ENCODE results near the gene AGAP1. TPM values are rescaled to one million over a fixed set of nuclear protein-coding genes. Genes with fewer than 3 reads are reported as not detected.

AGAP1 gene
- total RNA-seq, 2 donors from 2014 or later: 32.8 to 34.7 TPM

DNA sequence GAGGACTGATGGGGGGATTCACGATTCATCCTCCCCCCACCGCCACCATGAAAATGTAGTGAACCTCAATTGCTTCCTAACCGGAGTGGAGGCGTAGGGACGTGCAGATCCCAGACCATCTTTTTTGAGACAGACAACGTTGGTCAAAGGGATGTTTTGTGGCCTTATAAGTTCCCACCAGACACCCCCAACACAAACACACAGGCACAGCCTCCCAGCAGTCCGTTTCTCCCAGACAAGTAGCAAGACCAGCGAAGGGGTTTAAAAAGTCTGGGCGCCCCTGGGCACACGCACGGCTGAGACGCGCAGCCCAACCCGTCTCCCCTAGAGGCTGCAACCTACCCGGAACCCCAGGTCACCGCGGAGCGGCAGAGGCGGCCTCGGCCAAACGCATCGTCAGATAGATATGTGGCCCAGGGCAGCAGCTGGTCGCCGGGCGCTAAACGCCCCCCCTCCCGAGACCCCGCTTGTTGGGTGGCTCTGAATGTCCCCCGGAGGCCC is 673.0 kb downstream of the AGAP1 start:
- no peaks in the 10 kb centered on the region for H3K36me3 Mint-ChIP-seq (ENCODE audit: low read depth)
- Histone ChIP-seq H3K27me3 (ENCODE audit: control insufficient read depth, insufficient read depth, low read length, poor library complexity, severe bottlenecking) (peaks cover 100% of the 10 kb centered on the region), H3K27ac (ENCODE audit: low read depth, low read length) (peak overlapping the region; percentile 38), H3K4me3 (ENCODE audit: low read length) (peak overlapping the region; percentile 60), H3K9ac (ENCODE audit: extremely low read depth, low read length, poor library complexity, severe bottlenecking) (no peak overlapping the region), H3K9me3 (ENCODE audit: control insufficient read depth, low read length) (no peaks in the 10 kb centered on the region), H3K36me3 (ENCODE audit: control insufficient read depth, insufficient read depth, low read length) (no peaks in the 10 kb centered on the region), H3K4me1 (ENCODE audit: control insufficient read depth, insufficient read depth, low read length) (peaks cover 4% of the 10 kb centered on the region)
- no peak overlapping the region for H3K27ac Mint-ChIP-seq
- TF ChIP-seq, protein P1, sequence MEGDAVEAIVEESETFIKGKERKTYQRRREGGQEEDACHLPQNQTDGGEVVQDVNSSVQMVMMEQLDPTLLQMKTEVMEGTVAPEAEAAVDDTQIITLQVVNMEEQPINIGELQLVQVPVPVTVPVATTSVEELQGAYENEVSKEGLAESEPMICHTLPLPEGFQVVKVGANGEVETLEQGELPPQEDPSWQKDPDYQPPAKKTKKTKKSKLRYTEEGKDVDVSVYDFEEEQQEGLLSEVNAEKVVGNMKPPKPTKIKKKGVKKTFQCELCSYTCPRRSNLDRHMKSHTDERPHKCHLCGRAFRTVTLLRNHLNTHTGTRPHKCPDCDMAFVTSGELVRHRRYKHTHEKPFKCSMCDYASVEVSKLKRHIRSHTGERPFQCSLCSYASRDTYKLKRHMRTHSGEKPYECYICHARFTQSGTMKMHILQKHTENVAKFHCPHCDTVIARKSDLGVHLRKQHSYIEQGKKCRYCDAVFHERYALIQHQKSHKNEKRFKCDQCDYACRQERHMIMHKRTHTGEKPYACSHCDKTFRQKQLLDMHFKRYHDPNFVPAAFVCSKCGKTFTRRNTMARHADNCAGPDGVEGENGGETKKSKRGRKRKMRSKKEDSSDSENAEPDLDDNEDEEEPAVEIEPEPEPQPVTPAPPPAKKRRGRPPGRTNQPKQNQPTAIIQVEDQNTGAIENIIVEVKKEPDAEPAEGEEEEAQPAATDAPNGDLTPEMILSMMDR (conservative IDR thresholded peaks at IDR 0.05): no peak
- peak overlapping the region; percentile 37 for H3K4me3 Mint-ChIP-seq
- peaks cover 88% of the 10 kb centered on the region for H3K27me3 Mint-ChIP-seq (ENCODE audit: insufficient read depth)
- DNase-seq: peak; percentile 79
- 1 to 3% methylated on average over 21 to 29 of the region's 29 CpGs for WGBS, 2 experiments (ENCODE audit: insufficient coverage in 1 of 2, insufficient read length in 1 of 2)
- no peaks in the 10 kb centered on the region for H3K9me3 Mint-ChIP-seq
- H3K4me1 Mint-ChIP-seq: peaks cover 16% of the 10 kb centered on the region

- H3K4me3 Mint-ChIP-seq: peak overlapping the region; percentile 37
- peaks cover 88% of the 10 kb centered on the region for H3K27me3 Mint-ChIP-seq (ENCODE audit: insufficient read depth)
- Histone ChIP-seq H3K4me3 (ENCODE audit: low read length) (peak overlapping the region; percentile 60), H3K4me1 (ENCODE audit: control insufficient read depth, insufficient read depth, low read length) (peaks cover 4% of the 10 kb centered on the region), H3K9ac (ENCODE audit: extremely low read depth, low read length, poor library complexity, severe bottlenecking) (no peak overlapping the region), H3K36me3 (ENCODE audit: control insufficient read depth, insufficient read depth, low read length) (no peaks in the 10 kb centered on the region), H3K27ac (ENCODE audit: low read depth, low read length) (peak overlapping the region; percentile 38), H3K9me3 (ENCODE audit: control insufficient read depth, low read length) (no peaks in the 10 kb centered on the region), H3K27me3 (ENCODE audit: control insufficient read depth, insufficient read depth, low read length, poor library complexity, severe bottlenecking) (peaks cover 100% of the 10 kb centered on the region)
- H3K36me3 Mint-ChIP-seq (ENCODE audit: low read depth): no peaks in the 10 kb centered on the region
- H3K27ac Mint-ChIP-seq: no peak overlapping the region
- H3K4me1 Mint-ChIP-seq: peaks cover 19% of the 10 kb centered on the region
- 0% methylated on average over 5 to 112 of the region's 112 CpGs for WGBS, 2 experiments (ENCODE audit: insufficient coverage in 1 of 2, insufficient read length in 1 of 2)
- TF ChIP-seq, protein P1 (conservative IDR thresholded peaks at IDR 0.05): peak; percentile 54
- H3K9me3 Mint-ChIP-seq: no peaks in the 10 kb centered on the region
- DNase-seq: peak; percentile 83
Observed at GRCh38 chr2:236167297-236168109, 673.7 kb downstream of the AGAP1 start.

- peaks cover 19% of the 10 kb centered on the region for H3K4me1 Mint-ChIP-seq
- TF ChIP-seq, protein P1 (conservative IDR thresholded peaks at IDR 0.05): no peak
- Histone ChIP-seq H3K36me3 (ENCODE audit: control insufficient read depth, insufficient read depth, low read length) (no peaks in the 10 kb centered on the region), H3K9ac (ENCODE audit: extremely low read depth, low read length, poor library complexity, severe bottlenecking) (no peak within 1 kb of the TSS), H3K4me1 (ENCODE audit: control insufficient read depth, insufficient read depth, low read length) (peaks cover 4% of the 10 kb centered on the region), H3K4me3 (ENCODE audit: low read length) (peak within 1 kb of the TSS; percentile 60), H3K27ac (ENCODE audit: low read depth, low read length) (peak within 1 kb of the TSS; percentile 38), H3K9me3 (ENCODE audit: control insufficient read depth, low read length) (no peaks in the 10 kb centered on the region), H3K27me3 (ENCODE audit: control insufficient read depth, insufficient read depth, low read length, poor library complexity, severe bottlenecking) (peaks cover 100% of the 10 kb centered on the region)
- peaks cover 87% of the 10 kb centered on the region for H3K27me3 Mint-ChIP-seq (ENCODE audit: insufficient read depth)
- no peaks in the 10 kb centered on the region for H3K36me3 Mint-ChIP-seq (ENCODE audit: low read depth)
- 0 to 1% methylated on average over 9 to 105 of the region's 105 CpGs for WGBS, 2 experiments (ENCODE audit: insufficient coverage in 1 of 2, insufficient read length in 1 of 2)
- no peak within 1 kb of the TSS for H3K27ac Mint-ChIP-seq
- H3K9me3 Mint-ChIP-seq: no peaks in the 10 kb centered on the region
- H3K4me3 Mint-ChIP-seq: peak within 1 kb of the TSS; percentile 37
- DNase-seq: peak; percentile 97
Observed at GRCh38 chr2:236168110-236169080, 674.6 kb downstream of the AGAP1 start, which contains the start of gene GBX2. GBX2 (minus strand) TSS chr2:236168386; CDS start chr2:236167971, 415 bp downstream.

Measured in endodermal cell (in vitro differentiated cells).